Gastrocnemius medialis (tissue), 4 donors: ENCODE measurements around the gene HDAC5. TPM values are rescaled to one million over a fixed set of nuclear protein-coding genes. Genes with fewer than 3 reads are reported as not detected.

Experiments
- ATAC-seq, 2 donors: fragments of 150-250 bp; one replicate each; pipeline ENCODE4 v1.9.1; 2016
- DNase-seq, 2 donors: peaks; one replicate each; pipeline ENCODE4 v3.0.0-alpha.2; 2019
- H3K27ac ChIP-seq, 4 donors: fragments of 200-600 bp; sonication (generic); 1 replicate in 1 of 4; 2 replicates in 3 of 4; pipeline ENCODE4 v1.5.1; 2016 to 2018; ENCODE audit warnings: mild to moderate bottlenecking in 2 of 4, moderate library complexity in 1 of 4
- H3K27me3 ChIP-seq, 3 donors: fragments of 200-600 bp; sonication (generic) in 2 of 3; 1 replicate in 1 of 3; 2 replicates in 2 of 3; pipeline versions ENCODE4 v1.5.1 to v1.6.0; 2016 to 2019; ENCODE audit warnings: mild to moderate bottlenecking in 1 of 3, moderate library complexity in 1 of 3
- H3K36me3 ChIP-seq, 2 donors: fragments of 200-600 bp; sonication (generic) in 1 of 2; one replicate each; pipeline ENCODE4 v1.5.1; 2017 to 2018
- H3K4me1 ChIP-seq, 2 donors: fragments of 200-600 bp; sonication (generic) in 1 of 2; one replicate each; pipeline ENCODE4 v1.5.1; 2016 to 2017; ENCODE audit warnings: mild to moderate bottlenecking in 2 of 2
- H3K4me3 ChIP-seq, 4 donors: fragments of 200-600 bp; sonication (generic) in 3 of 4; 1 replicate in 1 of 4; 2 replicates in 3 of 4; pipeline ENCODE4 v1.5.1; 2016 to 2019; ENCODE audit warnings: mild to moderate bottlenecking in 2 of 4
- H3K9me3 ChIP-seq, 3 donors: fragments of 200-600 bp; sonication (generic) in 2 of 3; 1 replicate in 1 of 3; 2 replicates in 2 of 3; pipeline ENCODE4 v1.5.1; 2016 to 2019
- CTCF ChIP-seq, 5 experiments: fragments of 450-650 bp in 3 of 5; fragments of 200-600 bp in 2 of 5; sonication (generic) in 2 of 5; IDR thresholded peaks in 4 of 5; conservative IDR thresholded peaks in 1 of 5; 1 replicate in 4 of 5; 2 replicates in 1 of 5; pipeline ENCODE4 v1.5.1; 2016 to 2019; ENCODE audit warnings: antibody characterized with exemption in 5 of 5, mild to moderate bottlenecking in 3 of 5, moderate library complexity in 3 of 5
- POLR2A ChIP-seq, 2 donors: fragments of 450-650 bp; IDR thresholded peaks; one replicate each; pipeline ENCODE4 v1.6.1; 2017; ENCODE audit warnings: antibody characterized with exemption in 2 of 2, mild to moderate bottlenecking in 2 of 2, moderate library complexity in 2 of 2
- in situ Hi-C, 4 donors: fragments of 200-750 bp; cut with MboI; loops; one replicate each; pipeline versions ENCODE4 v1.15.0 to v1.8.0; 2017; ENCODE audit warnings: low sequenced_read_pairs in 4 of 4
- intact Hi-C: fragments of 100-400 bp; cut with DNase I; formaldehyde crosslinking; loops from one replicate; pipeline ENCODE4 v1.15.1; 2023; ENCODE audit warnings: low total_unique reads
- total RNA-seq, 4 donors: library from RNA; depleted of rRNA; stranded (reverse); fragments of >200 nt; gene quantifications; one replicate each; pipeline versions ENCODE4 v1.1.0 to v1.2.3, GENCODE V29; 2016

The HDAC5 gene
- total RNA-seq, 4 donors from 2014 or later, result 36.5 to 301 (median 88.0) TPM

- H3K4me1 ChIP-seq, result peaks cover 74 to 79% of the 10 kb centered on the region in 2 donors
Observed at GRCh38 chr17:44119798-44120197, 3.6 kb downstream of the HDAC5 start.

DNA sequence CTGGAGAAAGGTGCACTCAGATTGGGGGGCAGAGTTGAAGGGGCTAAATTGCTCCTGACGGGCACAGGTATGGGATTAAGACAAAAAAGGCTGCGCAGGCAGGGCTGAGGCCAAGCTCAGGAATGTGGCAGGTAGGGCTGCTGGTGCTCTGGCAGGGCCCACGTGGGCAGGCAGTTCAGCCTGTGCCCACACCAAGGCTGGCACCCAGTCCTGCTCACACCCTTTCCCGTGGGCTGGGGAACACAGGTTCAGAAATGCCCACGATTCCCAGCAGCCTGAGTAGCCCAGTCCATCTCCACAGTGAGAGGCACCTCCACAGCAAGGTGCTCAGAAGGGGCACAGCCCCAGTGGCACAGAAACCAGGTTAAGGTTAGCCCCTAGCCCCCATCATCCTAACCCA lies 4.4 kb downstream of the HDAC5 start:
- Histone ChIP-seq H3K4me1 (peaks cover 76 to 87% of the 10 kb centered on the region in 2 donors), H3K27me3 (no peaks in the 10 kb centered on the region), H3K27ac (peak overlapping the region; percentile 93 to 99 (median 96)), H3K36me3 (peaks cover 0 to 13% of the 10 kb centered on the region in 2 donors), H3K4me3 (peak overlapping the region in 1 of 4 donors; percentile 14), H3K9me3 (no peaks in the 10 kb centered on the region)
- intact Hi-C loops (loop anchor here (10.0 kb wide), 1 partner anchor 344 kb away; the partner anchor contains the start of gene DUSP3), in situ Hi-C loops (no loop called here)
- no peak for TF ChIP-seq POLR2A (IDR thresholded peaks at IDR 0.05)
- no peak for TF ChIP-seq CTCF (IDR thresholded peaks at IDR 0.05 in 4 of 5, conservative IDR thresholded peaks at IDR 0.05 in 1 of 5)
- no peak for ATAC-seq
- no peak for DNase-seq

More at GRCh38 chr17:44119798-44120197, 3.6 kb downstream of the HDAC5 start:
- DNase-seq, result no peak
- in situ Hi-C loops, result loop anchor here in 2 of 4 donors (5.0 to 10.0 kb wide), 2 partner anchors 52 to 55 kb away; partner anchors contain the start of gene LSM12 (in 2 of the 2)
- Histone ChIP-seq H3K27me3 (no peaks in the 10 kb centered on the region), H3K4me3 (no peak overlapping the region), H3K27ac (peak overlapping the region; percentile 93 to 99 (median 96)), H3K36me3 (peaks cover 0 to 13% of the 10 kb centered on the region in 2 donors), H3K9me3 (no peaks in the 10 kb centered on the region)
- no peak for TF ChIP-seq POLR2A (IDR thresholded peaks at IDR 0.05)
- intact Hi-C loops, result loop anchor here (5.0 to 10.0 kb wide), 2 partner anchors 208 to 345 kb away; partner anchors contain the start of gene DUSP3
- ATAC-seq, result no peak

- ATAC-seq (no peak), DNase-seq (no peak)
- peaks cover 0 to 13% of the 10 kb centered on the region in 2 donors for H3K36me3 ChIP-seq
- in situ Hi-C loops, result no loop called here
- H3K4me3 ChIP-seq, result no peak overlapping the region
- H3K4me1 ChIP-seq, result peaks cover 80 to 92% of the 10 kb centered on the region in 2 donors
- peak overlapping the region; percentile 93 to 99 (median 96) for H3K27ac ChIP-seq
- no peaks in the 10 kb centered on the region for H3K9me3 ChIP-seq
- intact Hi-C loops, result loop anchor here (10.0 kb wide), 1 partner anchor 344 kb away; the partner anchor contains the start of gene DUSP3
- H3K27me3 ChIP-seq, result no peaks in the 10 kb centered on the region
- no peak for TF ChIP-seq CTCF (IDR thresholded peaks at IDR 0.05 in 4 of 5, conservative IDR thresholded peaks at IDR 0.05 in 1 of 5)
- TF ChIP-seq POLR2A (IDR thresholded peaks at IDR 0.05), result no peak
Observed at GRCh38 chr17:44118427-44119050, 4.9 kb downstream of the HDAC5 start.

DNA sequence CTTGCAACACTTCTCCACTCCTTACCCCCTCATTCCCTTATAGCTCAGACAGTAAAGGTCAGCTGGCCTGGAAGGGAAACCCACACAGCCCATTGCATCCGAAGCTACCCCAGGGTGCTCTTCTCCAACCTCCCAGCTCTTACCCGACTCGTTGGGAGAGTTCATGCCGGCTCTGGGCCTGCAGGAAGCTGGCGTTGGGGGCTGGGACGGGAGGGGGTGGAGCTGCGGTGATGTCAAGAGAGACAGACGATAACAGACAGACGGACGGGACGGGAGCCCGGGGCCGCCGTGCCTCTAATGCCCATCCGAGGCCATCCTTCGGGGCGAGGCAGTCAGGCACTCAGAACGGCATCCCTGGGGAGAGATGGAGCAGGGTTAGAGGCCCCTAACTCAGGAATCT lies 6.1 kb downstream of the HDAC5 start:
- intact Hi-C loops (loop anchor here (10.0 kb wide), 1 partner anchor 343 kb away; the partner anchor contains the start of gene DUSP3), in situ Hi-C loops (no loop called here)
- Histone ChIP-seq H3K4me1 (peaks cover 87 to 100% of the 10 kb centered on the region in 2 donors), H3K4me3 (no peak overlapping the region), H3K27ac (peak overlapping the region in 3 of 4 donors; percentile 92 to 95 (median 94)), H3K36me3 (peaks cover 0 to 13% of the 10 kb centered on the region in 2 donors), H3K9me3 (no peaks in the 10 kb centered on the region), H3K27me3 (no peaks in the 10 kb centered on the region)
- DNase-seq, result no peak
- ATAC-seq, result no peak
- TF ChIP-seq CTCF (IDR thresholded peaks at IDR 0.05 in 4 of 5, conservative IDR thresholded peaks at IDR 0.05 in 1 of 5), result no peak
- no peak for TF ChIP-seq POLR2A (IDR thresholded peaks at IDR 0.05)
